GM18870 (cell line): Measurements from ENCODE around the gene DPH3.
"Not testable (repeated sequence)": the region's sequence is repeated elsewhere in the genome, so short reads cannot be mapped to it uniquely, and the experiment has no call there.

Experiments used
- ATAC-seq: cut with Tn5 transposase; IDR thresholded peaks from one replicate; pipeline ENCODE4 v1.9.1; 2021; ENCODE audit warnings: moderate library complexity; ENCODE audit not compliant: unreplicated experiment

DPH3 gene

DNA sequence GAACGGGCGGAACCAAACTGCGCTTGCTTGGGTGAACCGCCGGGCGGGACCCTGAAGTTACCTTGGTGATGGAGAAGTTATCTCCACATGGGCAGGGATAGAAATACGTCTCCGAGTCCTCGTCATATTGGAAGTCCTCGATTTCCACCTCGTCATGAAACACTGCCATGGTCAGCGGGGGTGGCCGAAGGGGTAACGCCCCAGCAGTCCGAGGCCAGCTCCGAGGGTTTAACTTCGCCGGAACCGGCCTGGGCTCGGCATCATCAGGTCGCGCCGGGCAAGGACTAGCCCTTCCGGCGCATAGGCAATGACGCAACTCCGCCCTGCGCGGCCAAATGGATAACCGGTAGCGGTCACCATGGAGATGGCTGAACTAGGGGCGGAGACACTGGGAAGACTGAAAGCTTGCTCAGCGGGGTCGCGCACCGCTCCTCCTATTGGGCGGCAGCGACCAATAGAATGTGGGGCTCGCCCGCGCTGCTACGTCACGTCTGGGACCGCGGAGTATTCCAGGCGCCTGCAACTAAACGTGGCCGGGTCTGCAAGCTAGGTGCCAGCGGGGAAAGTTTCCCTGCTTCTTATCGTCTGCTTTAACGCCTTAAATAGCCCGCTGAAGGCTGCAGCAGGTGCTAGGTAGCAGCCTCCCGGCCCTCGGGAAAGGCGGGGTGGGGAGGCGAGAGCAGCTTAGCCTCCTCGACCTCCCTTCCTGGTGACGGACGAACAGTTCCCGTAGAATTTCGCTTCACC lies at the start of gene DPH3, which contains the start of gene OXNAD1:
DPH3 (minus strand) TSS at position 236 of the 747 bp plus-strand sequence; CDS start at position 169, 67 bp downstream.
OXNAD1 (plus strand) TSS at position 505 of the 747 bp plus-strand sequence. CDS start 5,741 bp downstream, outside the sequence.
- ATAC-seq = peak; percentile 96

DNA sequence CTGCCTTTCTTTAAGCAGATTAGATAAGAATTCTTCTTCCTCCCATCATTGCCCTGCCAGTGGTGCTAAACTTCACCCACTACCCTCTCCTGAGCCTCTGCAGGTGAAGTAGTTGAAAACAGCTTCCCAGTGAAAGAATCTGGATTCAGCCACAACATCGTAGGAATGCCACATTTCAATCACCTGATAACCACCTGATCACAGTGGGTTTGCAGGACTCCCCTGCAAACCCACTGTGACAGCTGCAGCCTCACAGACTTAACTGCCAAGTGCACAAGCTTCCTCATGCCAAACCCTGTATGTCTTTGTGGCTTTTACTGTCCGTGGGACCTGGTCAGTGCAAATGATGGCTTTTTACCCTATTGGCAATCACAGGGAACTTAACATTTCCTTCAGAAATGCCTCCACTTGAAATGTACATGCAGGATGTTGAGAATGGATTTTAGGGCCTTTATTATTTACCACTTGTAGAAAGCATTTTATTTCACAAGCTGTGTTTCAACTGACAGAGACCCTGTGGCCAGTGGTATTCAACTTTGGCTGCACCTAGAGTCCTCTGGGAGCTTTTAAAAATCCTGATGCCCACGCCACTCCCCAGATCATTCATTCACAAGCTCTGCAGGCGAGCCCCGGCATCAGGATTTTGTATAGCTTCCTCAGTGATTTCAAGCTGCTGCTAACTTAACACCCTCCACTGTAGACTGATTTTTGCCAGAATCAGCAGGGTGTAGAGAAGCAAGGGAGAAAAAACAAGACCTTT lies 49.3 kb upstream of the DPH3 start:
- ATAC-seq = no peak

DNA sequence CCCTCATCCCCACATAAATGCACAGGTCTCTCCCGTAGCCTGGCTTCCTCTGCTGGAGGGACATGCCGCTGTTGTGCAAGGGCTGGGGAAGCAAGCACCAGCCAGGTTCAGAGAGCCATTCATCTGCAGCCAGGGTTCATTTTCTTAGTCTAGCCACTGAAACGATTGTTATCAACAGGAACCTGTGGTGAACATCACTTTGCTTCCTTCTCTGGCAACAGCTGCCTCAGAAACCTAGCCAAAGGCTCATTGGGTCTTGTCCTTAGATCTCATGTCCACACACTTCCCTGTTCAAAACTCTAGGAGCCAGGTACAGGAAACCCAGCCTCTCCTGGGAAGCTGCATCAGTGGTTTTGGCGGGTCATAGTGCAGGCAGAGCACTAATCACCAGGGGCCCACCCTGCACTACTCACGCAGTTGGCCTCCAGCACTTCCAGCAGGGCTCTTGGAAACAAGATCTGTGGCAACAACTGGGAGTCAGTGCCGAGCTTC lies 47.3 kb upstream of the DPH3 start:
- peak; percentile 44 for ATAC-seq

DNA sequence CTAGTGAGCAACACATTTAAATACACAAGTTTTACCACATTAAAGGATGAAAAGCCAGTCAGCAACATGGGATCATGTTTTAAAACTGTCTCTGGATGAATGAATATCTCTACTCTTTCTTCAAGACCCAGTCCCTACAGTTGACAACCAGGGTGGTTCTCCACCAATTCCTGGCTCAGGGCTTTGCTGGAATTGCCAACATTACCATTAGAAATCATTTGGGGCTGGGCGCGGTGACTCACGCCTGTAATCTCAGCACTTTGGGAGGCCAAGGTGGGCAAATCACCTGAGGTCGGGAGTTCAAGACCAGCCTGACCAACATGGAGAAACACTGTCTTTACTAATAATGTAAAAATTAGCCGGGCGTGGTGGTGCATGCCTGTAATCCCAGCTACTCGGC lies 45.7 kb upstream of the DPH3 start:
- not testable (repeated sequence) for ATAC-seq

DNA sequence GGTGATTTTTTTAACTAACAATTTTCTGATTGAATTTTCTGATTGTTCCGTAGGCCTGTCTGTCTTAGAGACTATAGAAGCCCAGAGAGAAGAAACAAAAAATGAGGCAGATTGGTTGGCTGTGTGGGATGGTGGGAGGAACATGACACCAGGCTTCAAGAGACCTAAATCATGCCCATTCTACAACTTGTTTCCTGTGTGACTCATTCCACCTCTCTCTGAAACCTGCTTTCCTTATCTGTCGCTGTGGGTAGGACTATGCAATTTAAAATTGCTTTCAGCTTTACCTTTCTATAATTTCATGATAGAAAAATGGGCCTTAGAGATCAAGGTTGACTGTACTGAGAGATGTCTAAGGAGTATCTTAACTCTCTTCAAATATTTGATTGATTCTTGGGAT lies 44.8 kb upstream of the DPH3 start:
- ATAC-seq = peak; percentile 91

DNA sequence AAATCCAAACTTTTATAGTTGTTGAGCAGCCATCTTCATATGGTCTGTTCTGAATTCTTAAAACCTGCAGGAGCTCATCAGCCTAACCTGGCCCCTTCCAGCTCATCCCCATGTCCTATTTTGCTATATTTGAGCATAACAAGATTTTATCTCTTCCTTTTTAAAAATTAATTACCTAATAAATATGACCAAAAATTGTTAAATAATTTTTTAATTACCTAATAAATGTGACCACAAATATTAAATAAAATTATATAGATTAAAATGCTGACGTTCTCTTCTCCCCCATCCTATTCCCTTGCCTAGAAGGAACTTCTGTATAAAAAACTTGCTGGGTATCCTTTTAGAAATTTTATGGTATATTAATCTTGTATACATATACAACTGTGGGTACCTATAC lies 44.0 kb upstream of the DPH3 start:
- ATAC-seq = no peak

DNA sequence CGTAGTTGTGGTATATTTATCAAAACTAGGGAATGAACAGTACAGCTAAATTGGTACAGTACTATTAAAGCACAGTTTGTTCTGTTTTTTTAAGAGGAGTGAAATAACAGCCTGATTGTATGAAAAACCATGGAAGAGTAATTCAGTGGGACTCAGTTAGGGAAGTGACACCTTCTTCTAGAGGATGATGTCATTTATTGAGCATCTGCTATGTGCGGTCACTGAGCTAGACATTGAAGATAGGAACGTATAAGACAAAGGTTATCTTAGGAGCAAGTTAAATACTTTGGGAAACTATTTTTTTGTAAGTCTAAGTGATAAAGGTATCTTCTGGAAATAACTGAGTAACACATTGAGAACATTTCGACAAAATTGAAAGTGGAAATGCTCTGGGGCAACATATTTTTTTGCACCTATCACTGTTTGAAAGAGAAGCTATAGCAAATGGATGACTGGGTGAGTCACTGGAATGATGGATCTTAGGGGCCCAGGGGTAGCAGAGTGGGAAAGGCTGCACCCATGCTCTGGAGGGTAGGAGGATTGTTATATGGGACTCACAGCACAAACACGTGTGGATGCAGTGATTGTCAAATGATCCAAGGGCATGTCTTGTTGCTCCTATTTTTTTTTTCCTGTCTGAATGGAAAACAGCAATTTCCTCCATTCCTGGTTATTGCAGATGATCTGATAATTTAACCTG lies 43.2 kb upstream of the DPH3 start:
- ATAC-seq = no peak

DNA sequence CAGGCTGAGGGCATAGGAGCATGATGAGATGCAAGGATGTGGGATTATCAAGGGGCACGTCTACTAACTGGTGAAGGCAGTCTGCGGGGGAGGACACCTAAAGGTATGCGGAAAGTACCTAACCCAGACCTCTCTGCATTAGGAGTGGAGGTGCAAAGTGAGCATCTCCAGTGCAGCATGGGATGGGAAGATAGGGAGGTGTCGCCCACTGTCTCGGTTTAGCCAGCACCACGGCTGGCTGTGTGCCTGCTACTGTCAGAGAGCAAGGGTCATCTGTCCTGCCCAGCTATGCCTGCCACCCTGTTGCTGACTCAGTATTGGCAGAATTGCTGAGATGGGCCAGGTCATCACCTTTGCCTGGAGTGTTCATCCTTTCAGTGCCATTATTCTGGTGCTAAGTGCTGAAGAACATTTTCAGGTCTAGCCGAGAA lies 40.4 kb upstream of the DPH3 start:
- no peak for ATAC-seq

DNA sequence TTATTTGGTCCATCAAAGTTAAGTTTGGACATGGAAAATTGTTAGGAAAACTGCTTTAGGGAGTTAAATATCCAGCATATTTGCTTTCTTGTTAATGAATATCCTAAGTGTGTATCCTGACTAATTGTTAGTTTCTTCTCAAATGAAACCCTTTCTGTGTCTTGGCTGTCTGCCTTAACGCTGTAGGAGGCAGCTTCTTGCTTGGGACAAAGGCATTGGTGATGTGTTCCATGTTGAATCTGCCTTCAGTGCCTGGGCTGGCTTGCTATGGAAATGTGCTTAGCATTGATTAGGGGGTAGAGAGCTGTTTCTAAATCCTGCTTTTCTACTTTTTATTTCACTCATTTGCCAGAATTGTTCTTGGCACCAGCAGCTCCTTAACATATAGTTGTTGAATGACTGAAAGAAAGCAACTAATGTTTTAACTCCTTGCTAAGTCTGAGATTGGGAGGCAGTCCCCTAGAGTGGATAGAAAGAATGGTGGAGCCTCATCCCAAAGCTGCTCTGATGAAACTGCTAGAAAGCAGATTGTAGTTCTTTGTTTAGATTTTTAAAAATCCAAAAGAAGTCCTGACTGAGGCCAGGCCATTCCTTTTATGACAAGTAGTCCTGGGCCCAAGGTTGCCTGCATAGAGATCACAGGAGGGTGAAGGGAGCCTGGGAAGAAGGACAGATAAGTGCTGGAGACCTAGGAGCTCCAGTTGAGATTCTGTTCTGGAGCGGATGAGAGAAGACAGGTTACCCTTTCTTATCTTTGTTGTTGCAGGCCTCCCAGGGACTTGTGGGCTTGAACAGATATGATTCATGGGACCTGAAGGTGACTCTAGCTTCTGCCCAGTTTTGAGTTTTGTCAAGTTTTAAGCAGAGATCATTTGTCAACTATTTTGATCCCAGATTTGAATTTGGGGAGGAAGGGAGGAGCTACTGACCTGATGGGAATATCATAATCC lies 39.6 kb upstream of the DPH3 start:
- no peak for ATAC-seq

DNA sequence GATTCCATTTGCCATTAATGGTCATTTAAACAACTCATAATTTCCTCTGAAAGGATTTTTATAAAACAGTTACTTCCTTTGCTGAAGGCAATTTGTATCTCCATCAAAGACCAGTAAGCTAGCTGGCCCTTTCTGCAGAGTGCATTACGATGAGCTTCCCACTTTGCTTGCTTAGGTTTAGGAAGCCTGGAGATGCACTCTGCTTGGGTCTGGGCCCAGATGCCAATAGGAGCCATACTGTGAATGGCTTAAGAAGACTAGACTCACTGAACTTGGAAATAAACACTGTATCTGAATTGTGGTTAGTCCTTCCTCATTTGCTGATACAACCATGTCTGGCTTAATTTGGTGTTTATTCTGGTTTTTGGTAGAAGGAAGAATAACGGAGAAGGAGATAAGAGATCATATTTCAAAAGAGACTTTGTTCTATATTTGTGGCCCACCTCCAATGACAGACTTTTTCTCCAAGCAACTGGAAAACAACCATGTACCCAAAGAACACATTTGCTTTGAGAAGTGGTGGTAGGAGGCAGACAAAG lies 38.4 kb upstream of the DPH3 start:
- no peak for ATAC-seq

DNA sequence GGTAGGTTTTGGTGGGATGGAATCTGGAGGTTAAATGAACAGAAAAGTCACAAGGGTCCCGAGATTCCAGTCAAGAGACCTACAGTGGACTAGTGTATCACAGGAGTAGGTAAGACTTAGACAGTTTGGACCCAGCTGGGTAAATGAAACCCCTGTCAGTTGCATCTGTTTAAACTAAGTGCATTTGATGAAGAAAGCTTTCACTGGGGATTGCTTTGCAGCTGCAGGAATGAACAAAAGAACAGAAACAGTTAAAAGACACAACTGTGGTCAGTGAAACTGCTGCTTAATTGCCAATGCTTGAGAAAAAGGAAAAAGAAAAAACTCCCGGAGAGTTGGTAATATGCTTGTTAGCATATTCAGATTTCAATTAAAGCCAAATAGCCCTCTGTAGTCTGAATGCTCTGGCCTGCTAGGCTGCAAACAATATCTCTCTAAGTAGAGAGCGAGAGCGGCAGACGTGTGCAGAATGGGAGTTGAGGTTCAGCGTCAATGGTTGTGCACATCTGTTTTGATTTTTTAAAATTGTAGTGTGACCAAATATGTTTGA lies 37.4 kb upstream of the DPH3 start:
- ATAC-seq = no peak

DNA sequence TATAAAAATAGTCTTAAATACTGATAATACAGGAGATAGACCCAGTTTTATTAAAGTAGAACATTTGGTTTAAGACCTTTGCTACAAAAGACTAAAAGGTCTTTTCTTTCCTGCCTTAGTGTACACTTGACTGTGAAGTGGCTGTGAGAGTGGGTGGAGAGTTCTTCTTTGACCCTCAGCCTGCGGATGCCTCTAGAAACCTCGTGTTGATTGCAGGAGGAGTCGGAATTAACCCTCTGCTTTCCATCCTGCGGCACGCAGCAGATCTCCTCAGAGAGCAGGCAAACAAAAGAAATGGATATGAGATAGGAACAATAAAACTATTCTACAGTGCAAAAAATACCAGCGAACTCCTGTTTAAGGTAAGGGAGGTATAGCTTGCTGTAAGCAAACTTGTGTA lies 36.8 kb upstream of the DPH3 start:
- ATAC-seq = no peak

DNA sequence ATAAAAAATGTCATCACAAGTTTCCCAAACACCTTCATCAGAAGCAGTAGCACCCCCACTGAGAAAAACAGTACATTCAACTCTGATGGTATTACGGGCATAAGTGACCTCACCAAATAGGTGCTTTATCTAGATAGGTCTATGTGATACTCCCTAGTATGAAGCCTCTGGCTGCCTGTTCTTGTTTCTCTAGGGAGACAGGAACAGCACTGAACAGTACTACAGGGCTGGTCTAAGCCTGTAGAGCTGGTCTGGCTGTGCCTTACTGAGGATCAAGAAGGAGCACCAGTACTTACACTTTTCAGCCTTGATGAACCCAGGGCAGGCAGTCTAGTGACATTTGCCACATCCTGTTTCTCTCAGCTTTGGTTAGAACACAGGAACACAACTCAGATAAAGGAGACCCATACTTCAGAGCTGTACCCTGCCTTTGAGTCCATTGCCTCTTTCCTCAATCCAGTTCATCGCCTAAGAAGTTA lies 36.2 kb upstream of the DPH3 start:
- ATAC-seq = peak; percentile 42

DNA sequence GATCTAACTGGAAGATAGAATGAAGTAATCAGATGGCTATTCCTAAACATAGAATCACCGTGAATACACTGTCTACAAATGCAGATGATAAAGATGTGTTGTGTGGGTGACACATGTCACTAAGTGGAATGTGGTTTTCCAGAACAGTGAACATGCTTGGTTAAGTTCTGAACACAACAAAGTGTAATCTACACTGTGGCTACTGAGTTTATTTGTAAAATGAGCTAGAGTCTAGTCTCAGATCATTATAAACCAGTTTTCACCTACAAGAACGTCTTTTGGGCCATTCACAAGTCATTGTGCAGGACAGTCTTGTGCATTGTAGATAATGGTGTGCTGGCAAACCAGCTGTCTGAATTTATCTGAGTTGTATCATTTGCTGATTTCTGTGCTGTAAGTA lies 35.6 kb upstream of the DPH3 start:
- ATAC-seq = peak; percentile 54

DNA sequence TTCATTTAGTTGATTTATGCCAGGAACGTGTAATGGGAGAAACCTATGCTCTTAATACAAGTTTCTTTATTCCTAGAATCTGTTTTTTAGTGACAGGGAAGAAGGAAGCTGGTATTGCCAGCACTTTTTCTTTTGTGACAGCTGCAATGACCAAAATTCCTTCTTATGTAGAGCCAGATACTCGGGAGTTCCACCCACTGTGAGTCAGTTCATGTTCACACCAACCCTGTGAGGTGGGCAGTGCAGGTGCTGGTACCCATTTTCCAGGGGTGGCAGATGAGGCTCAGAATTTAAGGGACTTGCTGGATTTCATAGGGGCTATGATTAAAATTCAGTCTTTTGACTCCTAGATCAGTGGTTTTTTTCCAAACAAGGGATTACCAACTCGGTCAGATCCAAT lies 35.0 kb upstream of the DPH3 start:
- no peak for ATAC-seq

DNA sequence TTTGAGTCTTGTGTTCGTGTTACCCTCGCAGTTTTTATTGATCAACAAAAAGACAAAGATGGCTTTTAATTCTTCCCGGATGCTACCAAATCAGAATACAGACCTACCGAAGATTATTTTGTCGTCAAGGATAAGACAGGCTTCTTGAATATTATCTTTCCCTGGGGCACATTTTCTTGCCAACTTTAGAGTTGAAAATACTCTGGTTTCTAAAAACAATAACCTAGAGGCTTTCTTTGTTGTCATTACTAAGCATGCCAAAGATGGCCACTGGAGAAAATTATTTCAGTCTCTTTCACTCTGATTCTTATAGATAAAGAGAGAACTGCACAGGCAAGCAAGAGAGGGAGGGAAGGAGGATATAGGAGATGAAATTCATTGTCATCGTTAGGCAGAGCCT lies 34.1 kb upstream of the DPH3 start:
- no peak for ATAC-seq

DNA sequence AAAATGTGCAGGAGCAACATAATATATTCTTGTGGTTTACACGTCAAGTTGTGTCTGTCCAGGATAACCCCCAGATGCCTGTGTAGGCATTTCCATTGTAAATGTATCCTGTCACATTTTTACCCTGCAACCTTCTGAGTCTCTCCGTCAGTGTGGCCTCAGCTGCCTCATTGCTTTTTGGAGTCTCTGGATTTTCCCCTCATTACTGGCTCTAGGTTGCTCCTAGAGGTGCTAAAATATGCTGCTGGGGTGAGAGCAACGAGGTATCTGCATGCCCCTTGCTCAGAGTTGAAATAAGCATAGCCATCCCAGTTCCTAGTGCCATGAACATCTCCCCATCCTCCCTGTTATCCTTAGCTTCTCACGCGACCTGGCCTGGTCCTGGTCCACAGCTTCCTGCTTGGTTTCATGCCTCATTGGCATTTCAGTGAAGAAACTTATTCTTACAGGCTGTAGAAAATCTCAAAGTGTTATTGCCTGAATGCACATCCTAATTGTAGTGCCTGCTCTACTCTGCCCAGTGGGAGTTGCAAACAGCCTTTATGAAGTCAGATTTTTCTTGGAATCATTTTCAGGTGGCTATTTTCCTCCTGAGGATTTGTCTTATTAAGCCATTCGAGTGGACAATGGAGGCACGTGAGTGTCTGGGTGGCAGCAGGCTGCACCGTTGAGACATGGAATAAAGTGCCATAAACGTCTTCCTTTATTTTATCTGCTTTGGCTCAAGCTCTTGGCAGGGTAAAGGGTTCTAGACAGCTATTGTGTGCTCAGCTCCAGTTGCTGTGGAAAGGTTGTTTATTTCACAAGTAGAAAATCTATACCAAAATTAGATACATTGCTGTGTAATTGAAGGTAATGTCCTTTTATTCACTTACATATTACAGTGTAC lies 33.5 kb upstream of the DPH3 start:
- no peak for ATAC-seq

DNA sequence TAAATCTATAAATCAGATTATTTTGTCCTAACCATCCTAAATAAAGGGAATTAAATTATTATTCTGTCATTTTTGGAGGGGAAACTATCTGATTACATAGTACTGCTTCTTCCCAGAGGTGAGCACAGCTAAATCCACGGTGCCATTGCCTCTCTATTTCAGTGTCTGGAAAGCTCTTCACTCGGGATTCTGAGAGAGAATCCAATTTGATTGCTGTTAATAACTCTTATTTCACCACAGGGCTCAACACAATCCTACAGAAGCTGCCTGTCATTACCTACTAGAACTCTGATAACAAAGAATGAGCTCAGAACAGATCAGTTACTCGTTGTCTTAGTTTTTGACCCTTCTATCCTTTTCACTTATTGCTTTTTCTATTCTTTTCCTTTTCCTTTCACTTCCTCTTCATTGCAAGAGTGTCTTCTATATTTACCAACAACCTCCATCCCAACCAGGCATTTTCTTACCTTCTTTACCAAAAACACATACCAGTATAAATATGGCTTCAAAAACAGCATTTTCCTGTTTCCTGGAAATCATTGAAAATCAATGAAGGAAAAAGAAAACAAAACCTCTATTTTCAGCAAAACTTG lies 30.7 kb upstream of the DPH3 start:
- no peak for ATAC-seq
